ENCODE data around the gene AP3B1. TPM values are rescaled to one million over a fixed set of nuclear protein-coding genes. Genes with fewer than 3 reads are reported as not detected.

Gene AP3B1
- total RNA-seq, 1 experiment from 2014 or later, result 50.3 TPM

- Mint-ChIP-seq H3K27me3 (ENCODE audit: low read depth) (no peaks in the 10 kb centered on the region), H3K4me3 (no peak overlapping the region), H3K9me3 (peaks cover 16% of the 10 kb centered on the region), H3K36me3 (peaks cover 3% of the 10 kb centered on the region; the same call in 1 of the 2 replicates), H3K27ac (no peak overlapping the region), H3K4me1 (peaks cover 3% of the 10 kb centered on the region)
- TF ChIP-seq NR1H2 (CRISPR knock-in tag; IDR thresholded peaks at IDR 0.05) (no peak), SMAD3 (CRISPR knock-in tag; IDR thresholded peaks at IDR 0.05; ENCODE audit: borderline replicate concordance) (no peak)
- no peak for ATAC-seq
- DNase-seq (ENCODE audit: low spot score), result no peak
- ChIA-PET CTCF (no interaction called here), POLR2A (no interaction called here)
Observed at GRCh38 chr5:78041805-78042204, 252.7 kb downstream of the AP3B1 start.

- no peaks in the 10 kb centered on the region for H3K9me3 Mint-ChIP-seq
- CTCF ChIA-PET, result no interaction called here
- DNase-seq (ENCODE audit: low spot score) (no peak), ATAC-seq (peak; percentile 91)
- no peak overlapping the region for H3K4me3 Mint-ChIP-seq
- POLR2A ChIA-PET, result no interaction called here
- peaks cover 51% of the 10 kb centered on the region for H3K27me3 Mint-ChIP-seq (ENCODE audit: low read depth)
- H3K27ac Mint-ChIP-seq, result no peak overlapping the region
- H3K4me1 Mint-ChIP-seq, result peaks cover 7% of the 10 kb centered on the region
- no peak for TF ChIP-seq FOXJ3 (CRISPR knock-in tag; IDR thresholded peaks at IDR 0.05; ENCODE audit: borderline replicate concordance)
- TF ChIP-seq ETV6 (CRISPR knock-in tag; IDR thresholded peaks at IDR 0.05), result no peak
- no peak for TF ChIP-seq ZNF512 (CRISPR knock-in tag; IDR thresholded peaks at IDR 0.05; ENCODE audit: borderline replicate concordance)
- TF ChIP-seq, protein P1, sequence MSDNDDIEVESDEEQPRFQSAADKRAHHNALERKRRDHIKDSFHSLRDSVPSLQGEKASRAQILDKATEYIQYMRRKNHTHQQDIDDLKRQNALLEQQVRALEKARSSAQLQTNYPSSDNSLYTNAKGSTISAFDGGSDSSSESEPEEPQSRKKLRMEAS (CRISPR knock-in tag; IDR thresholded peaks at IDR 0.05), result no peak
- no peak for TF ChIP-seq EMX1 (CRISPR knock-in tag; IDR thresholded peaks at IDR 0.05)
- no peak for TF ChIP-seq GABPB1 (CRISPR knock-in tag; IDR thresholded peaks at IDR 0.05)
- no peak for TF ChIP-seq ZNF532 (CRISPR knock-in tag; IDR thresholded peaks at IDR 0.05; ENCODE audit: borderline replicate concordance)
- no peak for TF ChIP-seq JUN (CRISPR knock-in tag; IDR thresholded peaks at IDR 0.05)
- TF ChIP-seq SP1 (CRISPR knock-in tag; conservative IDR thresholded peaks at IDR 0.05), result no peak
- TF ChIP-seq, protein P2, sequence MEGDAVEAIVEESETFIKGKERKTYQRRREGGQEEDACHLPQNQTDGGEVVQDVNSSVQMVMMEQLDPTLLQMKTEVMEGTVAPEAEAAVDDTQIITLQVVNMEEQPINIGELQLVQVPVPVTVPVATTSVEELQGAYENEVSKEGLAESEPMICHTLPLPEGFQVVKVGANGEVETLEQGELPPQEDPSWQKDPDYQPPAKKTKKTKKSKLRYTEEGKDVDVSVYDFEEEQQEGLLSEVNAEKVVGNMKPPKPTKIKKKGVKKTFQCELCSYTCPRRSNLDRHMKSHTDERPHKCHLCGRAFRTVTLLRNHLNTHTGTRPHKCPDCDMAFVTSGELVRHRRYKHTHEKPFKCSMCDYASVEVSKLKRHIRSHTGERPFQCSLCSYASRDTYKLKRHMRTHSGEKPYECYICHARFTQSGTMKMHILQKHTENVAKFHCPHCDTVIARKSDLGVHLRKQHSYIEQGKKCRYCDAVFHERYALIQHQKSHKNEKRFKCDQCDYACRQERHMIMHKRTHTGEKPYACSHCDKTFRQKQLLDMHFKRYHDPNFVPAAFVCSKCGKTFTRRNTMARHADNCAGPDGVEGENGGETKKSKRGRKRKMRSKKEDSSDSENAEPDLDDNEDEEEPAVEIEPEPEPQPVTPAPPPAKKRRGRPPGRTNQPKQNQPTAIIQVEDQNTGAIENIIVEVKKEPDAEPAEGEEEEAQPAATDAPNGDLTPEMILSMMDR (IDR thresholded peaks at IDR 0.05), result no peak
- no peaks in the 10 kb centered on the region for H3K36me3 Mint-ChIP-seq
Observed at GRCh38 chr5:78025540-78025939, 269.0 kb downstream of the AP3B1 start.

DNA sequence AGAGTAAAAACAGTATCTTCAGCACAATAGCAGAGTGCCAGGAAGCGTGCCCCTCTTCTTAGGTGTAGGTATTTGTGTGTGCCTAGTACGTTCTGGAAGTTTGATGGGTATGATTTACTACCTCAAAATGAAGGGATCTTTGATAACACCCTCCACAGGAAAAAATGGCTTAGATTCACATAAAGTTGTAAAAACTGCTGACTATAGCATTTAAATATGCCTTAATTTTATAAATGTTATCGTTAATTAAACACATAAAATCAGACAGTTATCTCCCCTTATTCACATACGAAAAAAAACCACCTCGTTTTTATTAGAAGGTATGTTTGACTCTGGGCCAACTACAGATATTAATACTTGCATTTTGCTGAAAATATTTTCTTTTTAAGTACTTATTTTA is 274.8 kb downstream of the AP3B1 start:
- no peak for DNase-seq (ENCODE audit: low spot score)
- Mint-ChIP-seq H3K9me3 (no peaks in the 10 kb centered on the region), H3K27ac (no peak overlapping the region), H3K4me1 (peaks cover 16% of the 10 kb centered on the region), H3K27me3 (ENCODE audit: low read depth) (peaks cover 99% of the 10 kb centered on the region), H3K4me3 (no peak overlapping the region), H3K36me3 (peaks cover 3% of the 10 kb centered on the region; the same call in 1 of the 2 replicates)
- no peak for ATAC-seq
- ChIA-PET CTCF (no interaction called here), POLR2A (no interaction called here)
- TF ChIP-seq STAT6 (CRISPR knock-in tag; conservative IDR thresholded peaks at IDR 0.05; ENCODE audit: low read depth) (no peak), ETV6 (CRISPR knock-in tag; IDR thresholded peaks at IDR 0.05) (no peak), MYBL2 (CRISPR knock-in tag; IDR thresholded peaks at IDR 0.05) (no peak), ATF3 (CRISPR knock-in tag; conservative IDR thresholded peaks at IDR 0.05) (no peak), PREB (CRISPR knock-in tag; IDR thresholded peaks at IDR 0.05; ENCODE audit: borderline replicate concordance) (no peak), CREB1 (CRISPR knock-in tag; IDR thresholded peaks at IDR 0.05) (no peak), ZNF263 (CRISPR knock-in tag; IDR thresholded peaks at IDR 0.05; ENCODE audit: low read depth) (no peak), TEAD1 (CRISPR knock-in tag; IDR thresholded peaks at IDR 0.05) (no peak), SMAD4 (CRISPR knock-in tag; IDR thresholded peaks at IDR 0.05) (no peak), KAT7 (CRISPR knock-in tag; IDR thresholded peaks at IDR 0.05; ENCODE audit: borderline replicate concordance) (no peak), ESRRA (CRISPR knock-in tag; IDR thresholded peaks at IDR 0.05; ENCODE audit: borderline replicate concordance) (no peak)
